Ishikawa (cell line): Measurements from ENCODE around the gene FOXN3.

Experiments
- CEBPB ChIP-seq: IDR thresholded peaks from 2 replicates; pipeline ENCODE4 v1.6.1; 2012
- FOXM1 ChIP-seq: IDR thresholded peaks from 2 replicates; pipeline ENCODE4 v1.6.1; 2012; ENCODE audit warnings: low read depth, borderline replicate concordance
- RAD21 ChIP-seq: IDR thresholded peaks from 2 replicates; pipeline ENCODE4 v1.6.1; 2012; ENCODE audit warnings: low read depth
- TF ChIP-seq, protein P1 (sequence below): IDR thresholded peaks from 2 replicates; pipeline ENCODE4 v1.6.1; 2012; ENCODE audit warnings: low read depth, mild to moderate bottlenecking
- TF ChIP-seq, protein P2 (sequence below): IDR thresholded peaks from 2 replicates; pipeline ENCODE4 v1.6.1; 2012

- TF ChIP-seq FOXM1 (no peak), RAD21 (no peak), CEBPB (no peak)
- TF ChIP-seq, protein P1, sequence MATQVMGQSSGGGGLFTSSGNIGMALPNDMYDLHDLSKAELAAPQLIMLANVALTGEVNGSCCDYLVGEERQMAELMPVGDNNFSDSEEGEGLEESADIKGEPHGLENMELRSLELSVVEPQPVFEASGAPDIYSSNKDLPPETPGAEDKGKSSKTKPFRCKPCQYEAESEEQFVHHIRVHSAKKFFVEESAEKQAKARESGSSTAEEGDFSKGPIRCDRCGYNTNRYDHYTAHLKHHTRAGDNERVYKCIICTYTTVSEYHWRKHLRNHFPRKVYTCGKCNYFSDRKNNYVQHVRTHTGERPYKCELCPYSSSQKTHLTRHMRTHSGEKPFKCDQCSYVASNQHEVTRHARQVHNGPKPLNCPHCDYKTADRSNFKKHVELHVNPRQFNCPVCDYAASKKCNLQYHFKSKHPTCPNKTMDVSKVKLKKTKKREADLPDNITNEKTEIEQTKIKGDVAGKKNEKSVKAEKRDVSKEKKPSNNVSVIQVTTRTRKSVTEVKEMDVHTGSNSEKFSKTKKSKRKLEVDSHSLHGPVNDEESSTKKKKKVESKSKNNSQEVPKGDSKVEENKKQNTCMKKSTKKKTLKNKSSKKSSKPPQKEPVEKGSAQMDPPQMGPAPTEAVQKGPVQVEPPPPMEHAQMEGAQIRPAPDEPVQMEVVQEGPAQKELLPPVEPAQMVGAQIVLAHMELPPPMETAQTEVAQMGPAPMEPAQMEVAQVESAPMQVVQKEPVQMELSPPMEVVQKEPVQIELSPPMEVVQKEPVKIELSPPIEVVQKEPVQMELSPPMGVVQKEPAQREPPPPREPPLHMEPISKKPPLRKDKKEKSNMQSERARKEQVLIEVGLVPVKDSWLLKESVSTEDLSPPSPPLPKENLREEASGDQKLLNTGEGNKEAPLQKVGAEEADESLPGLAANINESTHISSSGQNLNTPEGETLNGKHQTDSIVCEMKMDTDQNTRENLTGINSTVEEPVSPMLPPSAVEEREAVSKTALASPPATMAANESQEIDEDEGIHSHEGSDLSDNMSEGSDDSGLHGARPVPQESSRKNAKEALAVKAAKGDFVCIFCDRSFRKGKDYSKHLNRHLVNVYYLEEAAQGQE, result no peak
- TF ChIP-seq, protein P2, sequence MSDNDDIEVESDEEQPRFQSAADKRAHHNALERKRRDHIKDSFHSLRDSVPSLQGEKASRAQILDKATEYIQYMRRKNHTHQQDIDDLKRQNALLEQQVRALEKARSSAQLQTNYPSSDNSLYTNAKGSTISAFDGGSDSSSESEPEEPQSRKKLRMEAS, result no peak
These were observed 214.4 kb downstream of the FOXN3 start for GRCh38 chr14:89202413-89203190.
